Measurements from ENCODE around the gene THRAP3.
A peak's percentile ranks its signal among the peaks of the same experiment; 100 is the strongest.
"Not testable (repeated sequence)": the region's sequence is repeated elsewhere in the genome, so short reads cannot be mapped to it uniquely, and the experiment has no call there.

THRAP3 gene

GRCh38 chr1:36223381-36223995 lies 755 bp upstream of the THRAP3 start:
- no peaks in the 10 kb centered on the region for H3K27me3 ChIP-seq (ENCODE audit: insufficient read depth, low read depth, severe bottlenecking)
- peak overlapping the region; percentile 65 for H3K27ac ChIP-seq
- no peaks in the 10 kb centered on the region for H3K9me3 ChIP-seq (ENCODE audit: severe bottlenecking)
- peaks cover 29% of the 10 kb centered on the region for H3K36me3 ChIP-seq
- DNase-seq = no peak
- TF ChIP-seq CTCF (IDR thresholded peaks at IDR 0.05; ENCODE audit: low read depth, low read length) = no peak
- H3K4me3 ChIP-seq (ENCODE audit: low read depth, low read length) = peak overlapping the region; percentile 81

- no peaks in the 10 kb centered on the region for H3K27me3 ChIP-seq (ENCODE audit: insufficient read depth, low read depth, severe bottlenecking)
- H3K36me3 ChIP-seq = peaks cover 36% of the 10 kb centered on the region
- DNase-seq = peak; percentile 82
These were observed 467 bp downstream of the THRAP3 start for GRCh38 chr1:36224537-36225282.

GRCh38 chr1:36225283-36225899 lies 1.1 kb downstream of the THRAP3 start:
- TF ChIP-seq CTCF (IDR thresholded peaks at IDR 0.05; ENCODE audit: low read depth, low read length) = no peak
- DNase-seq = no peak
- Histone ChIP-seq H3K36me3 (peaks cover 41% of the 10 kb centered on the region), H3K4me3 (ENCODE audit: low read depth, low read length) (peak overlapping the region; percentile 87), H3K27ac (peak overlapping the region; percentile 91), H3K27me3 (ENCODE audit: insufficient read depth, low read depth, severe bottlenecking) (no peaks in the 10 kb centered on the region), H3K9me3 (ENCODE audit: severe bottlenecking) (no peaks in the 10 kb centered on the region)

More at GRCh38 chr1:36224537-36225282, 467 bp downstream of the THRAP3 start:
- H3K27ac ChIP-seq = peak overlapping the region; percentile 91
- H3K9me3 ChIP-seq (ENCODE audit: severe bottlenecking) = no peaks in the 10 kb centered on the region
- no peak for TF ChIP-seq CTCF (IDR thresholded peaks at IDR 0.05; ENCODE audit: low read depth, low read length)
- peak overlapping the region; percentile 87 for H3K4me3 ChIP-seq (ENCODE audit: low read depth, low read length)

GRCh38 chr1:36230279-36230678 lies 6.0 kb downstream of the THRAP3 start:
- DNase-seq; H3K27me3 ChIP-seq (ENCODE audit: insufficient read depth, low read depth, severe bottlenecking); H3K9me3 ChIP-seq (ENCODE audit: severe bottlenecking); H3K27ac ChIP-seq; H3K4me3 ChIP-seq (ENCODE audit: low read depth, low read length): not testable (repeated sequence)
- H3K36me3 ChIP-seq = peaks cover 73% of the 10 kb centered on the region

- Histone ChIP-seq H3K36me3 (peaks cover 66% of the 10 kb centered on the region), H3K27ac (no peak overlapping the region), H3K4me3 (ENCODE audit: low read depth, low read length) (no peak overlapping the region), H3K27me3 (ENCODE audit: insufficient read depth, low read depth, severe bottlenecking) (no peaks in the 10 kb centered on the region), H3K9me3 (ENCODE audit: severe bottlenecking) (no peaks in the 10 kb centered on the region)
- no peak for TF ChIP-seq CTCF (IDR thresholded peaks at IDR 0.05; ENCODE audit: low read depth, low read length)
- DNase-seq = no peak
These were observed 6.9 kb downstream of the THRAP3 start for GRCh38 chr1:36231191-36231590.
